ENCODE data around the gene NT5DC4.

Gene NT5DC4

DNA sequence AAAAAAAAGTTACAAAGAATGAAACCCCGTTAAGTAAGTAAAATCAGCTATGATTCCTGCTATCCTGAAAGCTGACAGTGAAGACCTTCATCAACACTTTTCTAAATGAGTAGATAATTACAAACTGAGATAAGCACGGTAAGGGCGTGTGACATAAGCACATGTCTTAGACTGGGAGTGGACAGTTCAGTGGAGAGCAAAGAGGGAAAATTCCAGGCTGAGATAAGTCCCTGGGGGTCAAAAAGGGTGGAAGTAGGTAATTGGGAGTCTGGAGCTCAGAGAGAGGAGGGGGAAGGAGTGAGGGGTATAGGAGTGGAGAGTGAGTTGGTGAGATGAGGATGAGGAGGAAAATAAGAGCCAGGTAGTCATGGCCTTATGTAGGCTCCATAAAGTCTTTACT lies 67.8 kb downstream of the NT5DC4 start:
- no peak overlapping the region for H3K27ac Mint-ChIP-seq
- TF ChIP-seq CTCF (IDR thresholded peaks at IDR 0.05): no peak
- H3K36me3 Mint-ChIP-seq (ENCODE audit: low read depth): peaks cover 4% of the 10 kb centered on the region
- H3K4me1 Mint-ChIP-seq: peaks cover 16% of the 10 kb centered on the region
- no peak for DNase-seq
- H3K4me3 Mint-ChIP-seq: no peak overlapping the region
- no peaks in the 10 kb centered on the region for H3K9me3 Mint-ChIP-seq
- H3K27me3 Mint-ChIP-seq (ENCODE audit: low read depth, poor library complexity): peaks cover 9% of the 10 kb centered on the region
